EH (cell line): ENCODE measurements around the gene USH2A.
"Not testable (repeated sequence)": the region's sequence is repeated elsewhere in the genome, so short reads cannot be mapped to it uniquely, and the experiment has no call there.

ENCODE experiments used
- DNase-seq: peaks from one replicate; pipeline ENCODE4 v3.0.0-alpha.2; 2015; ENCODE audit warnings: low read depth

The USH2A gene

DNA sequence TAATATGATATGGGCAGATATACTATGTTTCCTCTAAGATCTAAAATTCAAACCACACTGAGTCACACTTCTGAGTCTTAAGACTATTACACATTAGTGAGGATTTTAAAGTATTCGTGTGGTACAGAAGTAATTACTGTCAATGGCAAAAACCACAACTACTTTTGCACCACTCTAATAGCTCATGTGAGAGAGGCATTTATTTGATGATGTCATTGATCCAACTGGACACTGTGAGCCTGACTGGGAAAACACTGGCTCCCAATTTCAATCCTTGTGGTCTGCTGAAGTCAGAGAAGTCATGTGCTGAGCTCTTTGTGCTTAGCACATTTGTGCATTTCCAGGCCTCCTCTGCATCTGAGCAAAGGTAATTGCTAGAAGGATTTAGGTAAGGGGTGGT, 377.8 kb downstream of the USH2A start:
- peak; percentile 97 for DNase-seq

DNA sequence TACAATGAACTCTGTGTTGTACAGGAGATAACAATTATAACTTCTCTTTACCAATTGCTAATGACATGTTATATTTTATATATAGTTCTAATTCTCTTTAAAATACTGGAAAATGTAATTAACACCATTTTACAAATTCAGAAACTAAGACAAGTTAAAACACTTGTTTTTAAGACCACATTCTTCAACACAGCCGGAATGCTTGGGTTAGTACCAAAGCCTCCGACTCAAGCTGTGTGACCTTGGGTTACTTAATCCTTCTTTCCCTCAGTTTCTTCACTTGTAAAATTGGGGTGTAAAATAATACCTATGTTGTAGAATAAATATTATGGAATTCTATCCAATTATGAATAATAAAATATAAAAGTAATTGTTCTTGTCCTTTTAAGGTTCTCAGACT, 378.7 kb downstream of the USH2A start:
- DNase-seq = no peak

DNA sequence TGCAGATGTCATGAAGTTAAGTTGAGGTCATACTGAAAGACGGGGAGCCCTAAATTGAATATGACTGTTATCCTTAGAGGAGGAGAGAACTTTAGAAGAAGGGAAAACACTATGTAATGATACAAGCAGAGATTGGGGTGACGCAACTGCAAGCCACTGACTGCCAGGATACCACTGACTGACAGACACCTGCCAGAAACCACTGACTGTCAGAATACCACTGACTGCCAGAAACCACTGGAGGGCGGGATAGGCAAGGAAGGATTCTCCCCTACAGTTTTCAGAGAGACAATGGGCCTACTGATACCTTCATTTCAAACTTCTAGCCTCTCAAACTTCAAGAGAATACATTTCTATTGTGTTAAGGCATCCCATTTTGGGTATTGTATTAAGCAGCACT, 388.7 kb downstream of the USH2A start:
- DNase-seq = peak; percentile 11

DNA sequence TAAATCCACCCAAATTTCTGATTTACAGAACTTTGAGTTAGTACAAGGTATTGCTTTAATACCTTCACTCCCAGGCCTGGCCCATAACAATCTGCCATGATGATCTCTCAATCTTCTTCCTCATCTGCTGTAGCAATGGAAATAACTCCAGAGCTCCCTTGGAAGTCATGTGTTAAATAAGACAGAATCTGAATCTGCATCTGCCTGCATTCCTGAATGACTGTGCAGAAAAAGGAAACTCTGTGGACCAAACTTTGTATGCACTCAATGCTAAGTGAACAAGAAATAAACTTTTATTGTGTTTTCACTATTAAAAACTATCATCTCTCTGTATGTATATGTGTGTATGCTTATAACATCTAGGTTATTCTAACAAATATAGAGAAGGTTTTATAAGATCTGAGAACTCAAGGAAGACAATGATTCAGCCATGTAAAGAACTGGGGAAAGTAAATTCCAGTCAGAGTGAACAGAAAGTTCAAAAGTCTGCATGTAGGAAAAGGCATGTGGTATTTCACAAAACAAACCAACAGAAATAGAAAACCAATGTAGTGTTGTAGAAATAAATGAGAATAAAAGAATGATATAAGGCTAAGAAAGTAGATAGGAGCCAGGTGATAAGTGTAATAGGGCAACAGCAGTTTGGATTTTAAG, 390.2 kb downstream of the USH2A start:
- DNase-seq = peak; percentile 35

DNA sequence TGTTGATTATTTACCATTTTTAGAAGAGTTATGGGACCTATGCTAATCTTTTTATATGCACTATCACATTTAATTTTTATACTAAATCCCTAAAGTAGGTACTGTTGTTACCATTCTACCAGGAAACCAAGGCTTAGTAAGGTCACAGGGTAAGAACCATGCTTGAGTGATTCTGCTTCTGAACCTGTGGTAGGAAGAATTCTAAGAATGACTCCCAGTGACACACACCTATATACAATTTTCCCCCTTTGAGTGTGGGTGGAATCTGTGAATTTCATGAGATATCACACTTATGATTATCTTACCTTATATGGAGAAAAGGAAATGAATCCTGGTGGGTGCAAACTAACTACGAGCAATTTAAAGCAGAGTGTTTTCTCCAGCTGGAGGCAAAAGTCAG, 391.0 kb downstream of the USH2A start:
- DNase-seq = no peak

DNA sequence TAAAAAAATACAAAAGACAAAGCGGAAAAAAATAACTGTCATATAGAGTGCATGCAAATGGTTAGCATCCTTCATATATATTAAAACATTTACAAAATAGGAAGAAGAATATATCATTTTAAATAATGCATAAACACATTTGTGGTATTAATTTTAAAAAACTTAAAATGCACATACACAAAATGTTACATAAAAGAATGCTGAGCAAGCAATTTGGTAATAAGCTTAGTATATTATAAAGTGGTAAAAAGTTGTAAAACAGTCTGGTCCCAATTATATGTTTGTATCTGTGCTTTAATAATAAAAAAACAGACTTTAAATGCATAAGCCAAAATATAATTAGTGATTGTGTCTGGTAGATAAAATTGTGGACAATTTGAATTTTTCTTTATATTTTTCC, 394.6 kb downstream of the USH2A start:
- no peak for DNase-seq

DNA sequence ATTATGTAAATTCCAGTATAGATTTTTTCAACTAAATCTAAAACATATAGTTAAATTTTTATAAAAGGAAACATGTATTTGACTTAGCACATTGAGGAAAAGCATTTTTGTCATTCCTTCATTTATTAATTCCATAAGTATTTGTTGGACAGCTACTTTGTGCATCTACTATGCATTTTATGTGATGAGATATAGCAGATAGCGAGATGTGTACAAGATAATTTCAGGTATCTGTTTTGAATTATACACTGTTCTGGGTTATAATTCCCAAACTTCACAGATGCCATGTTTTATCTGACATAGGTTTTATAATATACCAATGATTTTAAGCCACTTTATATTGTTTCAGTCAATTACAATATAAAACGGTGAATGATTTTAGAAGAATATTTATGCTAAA, 398.7 kb downstream of the USH2A start:
- DNase-seq = no peak

DNA sequence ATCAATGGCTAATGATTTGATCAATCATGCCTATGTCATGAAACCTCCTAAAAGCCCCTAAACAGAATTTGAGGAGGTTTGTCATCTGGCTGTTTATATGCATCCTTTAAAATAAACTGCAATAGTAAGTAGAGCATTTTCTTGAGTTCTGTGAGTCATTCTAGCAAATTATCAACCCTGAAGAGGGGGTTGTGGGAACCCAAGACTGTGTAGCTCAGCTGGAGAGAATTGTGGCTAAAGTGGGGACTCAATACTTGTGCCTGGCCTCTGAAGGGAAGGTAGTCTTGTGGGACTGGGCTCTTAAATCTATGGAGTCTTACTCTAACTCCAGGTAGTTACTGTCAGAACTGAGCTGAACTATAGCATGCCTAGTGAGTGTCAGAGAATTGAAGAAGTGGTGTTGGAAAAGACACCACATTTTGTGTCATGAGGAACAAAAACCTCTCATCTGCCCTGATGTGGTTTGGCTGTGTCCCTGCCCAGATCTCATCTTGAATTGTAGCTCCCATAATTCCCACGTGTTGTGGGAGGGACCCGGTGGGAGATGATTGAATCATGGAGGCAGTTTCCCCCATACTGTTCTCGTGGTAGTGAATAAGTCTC, 402.4 kb downstream of the USH2A start:
- DNase-seq = no peak

DNA sequence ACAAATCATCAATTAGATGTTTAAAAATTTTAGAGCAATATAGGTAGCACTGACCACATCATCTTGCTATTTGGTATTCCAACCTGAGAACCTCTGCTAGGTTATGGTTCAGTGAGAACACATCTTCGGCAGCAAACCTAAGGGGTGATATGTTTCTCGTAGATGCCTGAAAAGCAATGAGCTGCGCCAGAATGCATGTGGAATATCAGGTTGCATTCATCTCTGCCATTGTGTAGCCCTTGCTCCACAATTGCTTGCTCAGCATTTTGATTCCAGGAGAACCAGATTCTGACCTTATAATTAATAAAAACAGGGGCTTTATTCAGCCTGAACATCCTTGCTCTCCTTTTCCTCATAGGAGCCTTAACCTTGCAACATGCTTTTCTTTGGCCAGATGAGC, 408.1 kb downstream of the USH2A start:
- no peak for DNase-seq

DNA sequence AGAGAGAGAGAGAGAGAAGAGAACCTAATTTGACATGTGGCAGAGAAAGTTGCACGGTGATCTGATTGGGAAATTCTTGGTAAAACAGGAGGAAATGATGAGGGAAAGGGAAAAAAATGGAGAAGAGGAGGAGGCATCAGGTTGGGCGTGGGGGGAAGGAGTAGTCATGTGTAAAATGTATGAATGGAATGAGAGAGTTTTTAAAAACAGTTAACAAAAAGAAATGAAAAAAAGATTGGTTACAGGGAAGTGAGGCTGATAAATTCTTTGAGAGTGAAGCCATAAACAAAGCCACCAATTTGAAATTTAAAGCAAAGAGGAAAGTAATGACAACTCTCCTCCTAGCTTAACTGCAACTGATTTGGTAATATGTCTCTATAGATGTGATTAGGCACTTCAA, 409.2 kb downstream of the USH2A start:
- peak; percentile 15 for DNase-seq

DNA sequence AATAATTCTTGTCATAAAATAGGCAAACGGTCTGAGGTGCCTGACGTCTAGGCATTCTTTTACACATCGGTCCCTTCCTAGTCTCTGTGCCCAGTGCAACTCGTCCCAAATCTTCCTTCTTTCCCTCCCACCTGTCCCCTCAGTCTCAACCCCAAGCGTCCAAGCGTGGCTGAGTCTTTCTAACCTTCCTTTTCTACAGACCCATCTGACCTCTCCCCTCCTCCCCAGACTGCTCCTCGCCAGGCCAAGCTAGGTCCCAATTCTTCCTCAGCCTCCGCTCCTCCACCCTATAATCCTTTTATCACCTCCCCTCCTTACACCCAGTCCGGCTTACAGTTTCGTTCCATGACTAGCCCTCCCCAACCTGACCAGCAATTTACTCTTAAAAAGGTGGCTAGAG, 413.8 kb downstream of the USH2A start:
- not testable (repeated sequence) for DNase-seq

DNA sequence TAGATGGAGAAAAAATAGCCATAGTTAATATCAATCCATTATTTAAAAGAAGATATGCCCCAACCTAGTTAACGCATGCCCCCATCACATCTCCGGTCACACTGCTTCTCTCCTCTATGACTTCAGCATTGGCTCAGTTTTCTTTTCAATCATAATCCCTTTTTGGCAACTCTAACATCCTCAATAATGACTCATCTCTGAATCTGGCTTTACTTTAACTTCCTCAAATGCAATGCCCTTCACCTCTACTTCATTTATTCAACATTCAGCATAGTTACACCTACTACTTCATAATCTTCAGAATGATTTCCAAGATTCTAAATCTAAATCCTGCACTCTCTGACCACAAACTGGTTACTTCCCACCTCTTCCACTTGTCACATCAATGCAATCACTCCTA, 417.3 kb downstream of the USH2A start:
- DNase-seq = no peak

DNA sequence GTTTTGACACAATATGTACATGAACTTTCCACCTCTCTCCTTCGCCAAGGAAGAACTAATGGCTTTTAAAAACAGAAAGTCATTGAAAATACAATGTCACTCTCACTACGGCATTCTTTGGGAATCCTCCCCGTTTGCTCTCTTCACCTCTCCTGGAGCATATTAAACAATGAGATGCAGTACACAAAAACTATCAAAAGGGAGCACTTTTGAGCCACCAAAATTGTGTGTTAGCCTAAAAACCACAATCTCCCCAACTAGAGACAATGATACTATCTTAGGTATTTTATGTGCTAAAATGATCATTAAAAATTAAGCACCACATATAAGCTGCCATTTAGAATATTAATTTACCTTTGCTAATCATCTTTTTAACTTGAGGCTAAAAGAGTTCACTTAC, 430.6 kb downstream of the USH2A start:
- peak; percentile 52 for DNase-seq

DNA sequence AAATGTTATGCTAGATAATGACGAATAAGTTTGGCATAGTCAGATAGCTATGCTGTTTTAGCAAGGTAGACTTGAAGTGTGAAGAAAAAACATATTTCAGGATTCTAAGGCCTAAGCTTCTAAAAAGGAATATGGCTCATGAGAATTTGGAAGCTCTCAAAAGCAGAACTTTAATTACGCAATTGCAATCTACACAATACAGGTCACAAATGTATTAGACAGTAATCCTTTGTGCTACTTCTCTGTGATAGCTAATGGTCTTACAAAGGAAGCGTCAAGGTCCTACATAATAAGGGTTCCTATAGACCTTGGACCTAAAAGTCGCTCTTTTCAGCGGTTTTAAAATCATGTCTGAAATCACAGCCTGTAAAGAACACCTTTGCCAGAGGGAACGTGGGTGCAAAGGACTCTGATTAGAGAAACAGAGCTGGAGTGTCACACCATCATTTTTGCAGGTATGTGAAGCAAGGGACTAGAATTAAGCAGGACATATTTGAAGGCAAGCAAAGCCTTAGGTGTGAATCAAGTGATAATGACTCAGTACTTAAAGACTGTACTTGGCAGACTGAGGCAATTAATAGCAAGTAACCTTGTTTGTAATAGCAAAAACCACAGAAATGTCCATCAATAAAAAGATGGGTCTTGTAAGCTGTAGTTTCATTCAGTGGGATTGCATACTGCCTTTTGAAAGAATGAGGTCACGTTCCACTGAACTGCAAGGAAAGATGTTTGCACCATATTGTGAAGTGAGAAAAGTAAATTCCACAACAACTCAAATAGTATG, 436.0 kb downstream of the USH2A start:
- DNase-seq = peak; percentile 24

DNA sequence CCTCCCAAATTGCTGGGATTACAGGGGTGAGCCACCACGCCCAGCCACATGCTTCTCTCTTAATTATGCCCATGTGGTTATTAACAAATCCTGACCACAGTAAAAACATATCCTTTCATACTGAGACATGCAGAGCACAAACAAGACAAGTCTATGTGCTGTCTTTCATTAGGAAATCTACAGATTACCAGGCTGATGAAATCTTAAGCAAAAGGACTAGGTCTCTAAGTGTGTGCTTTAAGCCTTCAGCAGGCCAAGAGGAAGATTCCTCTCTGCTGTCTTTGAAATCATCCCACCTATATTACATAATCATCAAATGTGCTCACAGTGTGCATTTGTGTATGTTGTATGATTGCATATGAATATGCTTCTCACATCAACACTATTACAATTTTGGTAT, 436.8 kb downstream of the USH2A start:
- no peak for DNase-seq

DNA sequence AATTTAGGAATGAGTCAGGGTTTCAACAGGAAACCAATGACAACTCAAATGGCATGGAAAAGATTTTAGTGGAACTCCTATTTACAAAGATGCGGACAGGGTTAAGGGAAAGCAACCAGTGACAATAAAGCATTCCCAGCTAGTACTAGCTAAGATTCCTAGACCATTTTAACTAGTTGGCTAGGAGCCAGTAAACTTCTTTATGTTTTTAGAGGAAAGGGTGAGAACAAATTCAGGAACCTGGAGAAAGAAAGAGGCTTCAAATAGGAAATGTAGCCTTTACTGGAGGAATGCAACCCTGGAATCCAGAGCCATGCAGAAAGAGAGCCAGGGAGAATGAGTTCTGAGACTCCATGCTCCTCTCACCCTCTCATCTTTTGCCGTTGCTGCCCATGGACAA, 439.6 kb downstream of the USH2A start:
- DNase-seq = no peak

DNA sequence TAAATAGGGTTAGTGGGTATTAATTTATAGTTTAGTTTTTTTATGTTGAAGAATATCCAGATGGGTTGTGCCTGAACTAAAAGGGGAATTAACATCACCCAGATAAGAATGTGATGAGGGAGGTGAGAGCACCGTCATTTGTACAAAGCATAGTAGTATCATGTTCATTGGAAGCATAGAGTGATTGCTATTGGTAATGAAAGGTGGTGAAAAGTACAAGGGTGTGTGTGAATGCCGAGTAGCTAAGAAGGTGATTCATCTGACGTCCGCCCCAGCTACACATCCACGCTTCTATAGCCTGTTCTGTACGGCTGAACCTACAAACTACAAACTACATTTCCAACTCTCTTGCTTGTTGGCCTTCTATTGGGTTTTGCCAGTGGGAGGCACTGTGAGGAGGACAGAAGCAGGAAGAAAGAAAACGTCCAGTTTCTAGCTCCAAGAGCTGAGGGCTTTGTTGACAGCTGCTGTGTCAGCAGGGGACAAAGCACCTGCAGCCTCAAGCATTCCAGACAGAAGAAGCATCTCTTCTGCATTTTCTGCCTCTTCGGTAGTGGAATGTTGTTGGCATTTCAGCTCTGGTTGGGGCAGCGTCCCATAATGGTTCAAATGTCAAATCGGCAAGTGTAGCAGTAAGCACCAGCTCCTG, 451.3 kb downstream of the USH2A start:
- DNase-seq = no peak

DNA sequence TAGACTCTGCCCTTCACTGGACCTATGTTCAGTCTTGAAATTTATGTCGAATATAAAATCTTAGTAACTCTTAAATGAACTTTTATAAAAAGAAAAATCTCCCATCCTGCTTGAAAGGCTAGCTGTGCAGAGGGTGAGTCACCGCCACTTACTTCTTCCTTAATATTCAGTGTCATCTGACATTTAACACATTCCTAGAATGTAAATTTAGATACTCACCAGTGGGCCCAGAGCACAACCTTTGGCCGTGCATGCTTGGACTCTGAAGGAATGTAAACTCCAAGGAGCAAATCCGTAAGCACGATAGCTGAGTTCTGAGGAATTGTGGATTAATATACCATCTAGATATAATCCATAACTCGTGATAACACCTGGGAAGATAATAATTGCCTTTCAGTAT, 452.8 kb downstream of the USH2A start:
- DNase-seq = peak; percentile 60

DNA sequence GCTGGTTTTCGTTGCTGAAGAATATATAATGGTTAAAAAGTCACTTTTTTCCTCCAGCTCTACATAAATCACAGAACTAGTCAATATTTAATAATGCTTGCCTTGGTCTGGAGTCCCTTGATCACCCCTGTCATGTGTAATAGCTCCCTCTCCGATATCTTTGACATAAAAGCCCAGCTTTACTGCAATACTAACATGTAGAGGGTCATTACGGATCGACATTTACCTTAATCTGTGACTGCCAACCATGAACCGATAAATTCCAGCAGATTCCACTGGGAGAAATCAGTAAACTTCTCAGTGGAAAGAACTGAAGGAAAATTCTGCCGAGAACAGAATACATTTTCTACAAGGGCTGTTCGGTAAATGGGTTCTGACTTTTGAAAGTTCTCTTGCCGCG, 459.6 kb downstream of the USH2A start:
- DNase-seq = no peak

DNA sequence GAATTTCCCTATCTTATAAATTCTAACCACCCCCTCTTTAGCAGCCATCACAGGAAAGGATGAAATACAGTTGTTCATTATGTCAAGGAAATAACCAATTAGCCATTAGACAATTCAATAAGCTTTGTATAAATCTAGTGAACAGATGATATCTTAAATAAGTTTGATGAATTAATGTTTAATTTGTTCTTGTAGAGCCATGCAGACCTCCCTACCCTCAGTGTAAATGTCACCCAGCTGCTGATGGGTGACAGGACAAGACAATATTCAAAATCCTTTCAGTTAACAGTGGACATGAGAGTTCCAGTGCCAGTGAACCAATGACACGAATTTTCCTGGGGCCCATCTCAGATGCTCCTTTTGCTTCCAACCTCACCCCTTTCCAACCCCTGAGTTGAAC, 460.2 kb downstream of the USH2A start:
- DNase-seq = no peak

DNA sequence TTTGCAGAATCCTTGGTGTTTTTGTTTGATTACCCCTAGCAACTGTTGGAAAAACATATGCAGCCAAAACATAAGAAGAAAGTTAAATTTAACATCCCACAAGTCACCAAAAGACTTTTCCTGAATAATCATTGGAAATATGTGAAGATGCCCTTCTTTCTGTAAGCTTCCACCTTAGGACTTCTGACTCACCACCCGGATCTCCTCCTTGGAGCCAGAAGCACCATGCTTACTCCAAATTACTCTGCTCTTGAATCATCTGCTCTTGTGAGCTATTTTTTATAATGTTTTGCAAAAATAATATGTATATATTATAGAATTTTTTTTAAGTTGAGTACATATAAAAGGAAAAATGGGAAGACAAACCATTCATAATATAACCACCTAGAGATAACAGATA, 464.4 kb downstream of the USH2A start:
- DNase-seq = peak; percentile 40

DNA sequence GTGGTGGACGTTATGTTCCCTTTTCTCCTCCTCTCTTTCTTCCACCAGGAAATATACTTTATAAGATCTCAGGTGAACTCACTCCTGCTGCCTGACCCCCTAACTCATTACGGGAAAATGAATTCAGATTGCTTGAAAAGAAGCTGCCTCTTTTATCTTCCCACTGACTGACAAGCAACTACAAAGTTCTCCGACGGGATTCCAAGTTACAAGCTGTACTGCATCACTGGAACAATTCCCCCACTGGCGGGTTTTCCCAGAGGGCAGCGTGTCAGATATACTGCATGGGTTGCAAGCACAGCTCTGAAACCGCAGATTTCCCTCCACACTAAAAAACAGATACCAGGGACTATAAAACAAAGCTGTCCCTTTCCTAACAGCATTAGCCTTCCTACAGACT, 465.6 kb downstream of the USH2A start:
- peak; percentile 55 for DNase-seq

DNA sequence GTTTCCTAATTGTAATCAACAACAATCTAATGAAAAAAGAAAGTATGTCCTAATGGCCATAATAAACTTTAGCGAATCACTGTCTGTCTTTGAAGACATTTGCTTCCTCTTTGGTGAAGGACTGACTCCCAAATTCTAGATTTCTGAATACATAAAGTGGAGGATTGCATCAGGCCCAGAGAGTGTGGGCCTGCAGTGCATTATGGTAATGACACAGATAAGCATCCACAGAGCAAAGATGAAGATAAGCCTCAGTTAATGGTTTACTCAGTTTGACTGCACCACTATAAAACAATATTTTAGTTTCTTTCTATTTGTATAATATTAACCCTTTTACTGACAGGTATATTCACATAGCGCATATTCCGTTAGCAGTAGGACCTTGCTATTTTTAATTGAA, 490.7 kb downstream of the USH2A start:
- no peak for DNase-seq
